ENCODE measurements around the gene TSHZ2. TPM values are rescaled to one million over a fixed set of nuclear protein-coding genes. Genes with fewer than 3 reads are reported as not detected.
"Not testable (repeated sequence)": the region's sequence is repeated elsewhere in the genome, so short reads cannot be mapped to it uniquely, and the experiment has no call there.

TSHZ2 gene
- total and polyA plus RNA-seq, 2 donors (not counting 3 experiments of a cell fraction or from before 2014, with no cell fraction given) = not detected

DNA sequence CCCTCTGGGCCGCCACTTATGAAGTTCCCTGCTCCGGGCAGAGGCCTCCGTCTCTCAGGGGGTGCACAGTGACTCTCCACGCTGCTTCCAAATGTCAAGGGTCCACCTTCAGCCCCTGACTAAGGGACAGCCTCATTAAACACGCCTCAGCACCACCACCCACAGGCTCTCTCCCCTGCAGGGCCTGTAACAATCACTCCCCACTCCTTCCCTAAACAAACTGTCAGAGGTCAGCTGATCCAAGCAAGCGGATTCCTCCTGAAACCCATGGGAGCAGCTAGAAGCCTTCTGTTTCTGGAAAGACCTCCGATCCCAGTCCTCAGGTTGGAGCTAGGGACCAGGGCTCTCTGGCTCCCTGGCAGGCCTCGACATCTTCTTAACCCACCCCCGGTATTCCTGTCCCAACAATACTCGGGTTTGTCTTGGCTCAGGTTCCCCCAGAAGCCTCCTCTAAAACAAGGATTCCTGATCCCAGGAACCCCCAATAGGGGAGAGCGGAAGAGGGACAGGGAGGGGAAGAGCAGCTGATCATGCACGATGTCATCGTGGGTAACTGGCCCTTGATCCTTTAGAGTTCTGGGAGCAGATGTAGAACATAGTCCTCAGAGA is 440.5 kb downstream of the TSHZ2 start:
- TF ChIP-seq FOS (IDR thresholded peaks at IDR 0.05; ENCODE audit: borderline replicate concordance, insufficient read depth, low read length) (no peak), MYC (IDR thresholded peaks at IDR 0.05; ENCODE audit: low read depth, low read length) (no peak), JUN (IDR thresholded peaks at IDR 0.05; ENCODE audit: borderline replicate concordance, insufficient read depth, insufficient read length, low read depth) (no peak)
- TF ChIP-seq, protein P1, sequence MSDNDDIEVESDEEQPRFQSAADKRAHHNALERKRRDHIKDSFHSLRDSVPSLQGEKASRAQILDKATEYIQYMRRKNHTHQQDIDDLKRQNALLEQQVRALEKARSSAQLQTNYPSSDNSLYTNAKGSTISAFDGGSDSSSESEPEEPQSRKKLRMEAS (IDR thresholded peaks at IDR 0.05; ENCODE audit: insufficient read depth, insufficient read length) = no peak
- Histone ChIP-seq H3K4me2 (ENCODE audit: insufficient read depth, low read length) (no peak overlapping the region), H3K4me3 (replicated peaks in 1 of 3; ENCODE audit: insufficient read depth in 1 of 3, low read depth in 1 of 3, low read length in 3 of 3) (no peak overlapping the region), H2AFZ (ENCODE audit: low read depth, low read length) (no peak overlapping the region), H3K9ac (replicated peaks; ENCODE audit: extremely low read depth, insufficient read depth, low read length) (no peak overlapping the region), H3K9me3 (replicated peaks; ENCODE audit: control insufficient read depth, insufficient read depth, low read length) (no peaks in the 10 kb centered on the region), H4K20me1 (replicated peaks; ENCODE audit: control insufficient read depth, extremely low read depth, insufficient read depth, low read length) (no peaks in the 10 kb centered on the region), H3K27me3 (ENCODE audit: control insufficient read depth in 2 of 2, insufficient read depth in 2 of 2, low read length in 2 of 2) (no peaks in the 10 kb centered on the region), H3K9me1 (replicated peaks; ENCODE audit: control insufficient read depth, extremely low read depth, insufficient read depth, low read length) (no peaks in the 10 kb centered on the region), H3K4me1 (ENCODE audit: control insufficient read depth, extremely low read depth, insufficient read depth, low read length) (no peaks in the 10 kb centered on the region), H3K36me3 (ENCODE audit: control insufficient read depth in 2 of 2, extremely low read depth in 1 of 2, insufficient read depth in 2 of 2, low read length in 2 of 2) (no peaks in the 10 kb centered on the region), H3K79me2 (ENCODE audit: control insufficient read depth, insufficient read depth, low read length) (no peaks in the 10 kb centered on the region), H3K27ac (ENCODE audit: insufficient read depth, low read depth, low read length) (no peak overlapping the region)
- POLR2A ChIA-PET = no interaction called here
- FAIRE-seq = no peak
- DNase-seq (ENCODE audit: low read depth, low spot score) = no peak
- CTCF ChIA-PET = interaction anchor here (1.2 kb wide), 1 partner anchor 135 kb away, joined by 4 read pairs; no protein-coding TSS in a partner anchor
- BruUV-seq (replicated peaks) = no TSS peak
- dilution Hi-C loops (cut with MboI; ENCODE audit: extremely low pct_ligation_motif_present, low sequenced_read_pairs) (no loop called here), intact Hi-C loops (cut with micrococcal nuclease) (loop anchor here (10.0 kb wide), 1 partner anchor 532 kb away; no protein-coding TSS in a partner anchor)

DNA sequence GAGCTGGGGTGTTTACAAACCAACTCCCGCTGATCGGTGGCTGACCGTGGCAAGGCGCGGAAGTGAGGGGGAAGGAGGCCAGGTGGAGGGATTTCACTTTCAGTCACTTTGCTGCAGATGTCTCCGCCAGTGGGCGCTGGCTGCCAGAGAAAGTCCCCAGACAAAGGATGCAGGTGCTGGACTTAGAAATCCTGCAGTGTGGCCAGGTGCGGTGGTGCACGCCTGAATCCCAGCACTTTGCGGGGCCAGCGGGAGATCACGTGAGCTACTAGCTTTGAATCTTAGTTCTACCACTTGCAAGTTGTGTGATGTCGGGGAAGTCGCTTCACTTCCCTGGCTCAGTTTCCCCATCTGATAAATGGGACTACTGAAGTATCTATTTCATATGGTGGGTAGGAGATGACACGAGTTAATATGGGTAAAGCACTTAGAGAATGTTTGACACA is 441.1 kb downstream of the TSHZ2 start:
- no peaks in the 10 kb centered on the region for H3K9me1 ChIP-seq (replicated peaks; ENCODE audit: control insufficient read depth, extremely low read depth, insufficient read depth, low read length)
- intact Hi-C loops (cut with micrococcal nuclease) = loop anchor here (10.0 kb wide), 1 partner anchor 532 kb away; no protein-coding TSS in a partner anchor
- FAIRE-seq (no peak), DNase-seq (ENCODE audit: low read depth, low spot score) (no peak)
- no peak overlapping the region for H3K27ac ChIP-seq (ENCODE audit: insufficient read depth, low read depth, low read length)
- CTCF ChIA-PET = interaction anchor here (1.2 kb wide), 1 partner anchor 134 kb away, joined by 4 read pairs; no protein-coding TSS in a partner anchor
- H3K9me3 ChIP-seq (replicated peaks; ENCODE audit: control insufficient read depth, insufficient read depth, low read length) = no peaks in the 10 kb centered on the region
- H3K79me2 ChIP-seq (ENCODE audit: control insufficient read depth, insufficient read depth, low read length) = no peaks in the 10 kb centered on the region
- no peaks in the 10 kb centered on the region for H3K4me1 ChIP-seq (ENCODE audit: control insufficient read depth, extremely low read depth, insufficient read depth, low read length)
- no peaks in the 10 kb centered on the region for H3K36me3 ChIP-seq (ENCODE audit: control insufficient read depth in 2 of 2, extremely low read depth in 1 of 2, insufficient read depth in 2 of 2, low read length in 2 of 2)
- dilution Hi-C loops (cut with MboI; ENCODE audit: extremely low pct_ligation_motif_present, low sequenced_read_pairs) = no loop called here
- H2AFZ ChIP-seq (ENCODE audit: low read depth, low read length) = no peak overlapping the region
- no peaks in the 10 kb centered on the region for H4K20me1 ChIP-seq (replicated peaks; ENCODE audit: control insufficient read depth, extremely low read depth, insufficient read depth, low read length)
- POLR2A ChIA-PET = no interaction called here
- H3K4me3 ChIP-seq (replicated peaks in 1 of 3; ENCODE audit: insufficient read depth in 1 of 3, low read depth in 1 of 3, low read length in 3 of 3) = no peak overlapping the region
- TF ChIP-seq, protein P2, sequence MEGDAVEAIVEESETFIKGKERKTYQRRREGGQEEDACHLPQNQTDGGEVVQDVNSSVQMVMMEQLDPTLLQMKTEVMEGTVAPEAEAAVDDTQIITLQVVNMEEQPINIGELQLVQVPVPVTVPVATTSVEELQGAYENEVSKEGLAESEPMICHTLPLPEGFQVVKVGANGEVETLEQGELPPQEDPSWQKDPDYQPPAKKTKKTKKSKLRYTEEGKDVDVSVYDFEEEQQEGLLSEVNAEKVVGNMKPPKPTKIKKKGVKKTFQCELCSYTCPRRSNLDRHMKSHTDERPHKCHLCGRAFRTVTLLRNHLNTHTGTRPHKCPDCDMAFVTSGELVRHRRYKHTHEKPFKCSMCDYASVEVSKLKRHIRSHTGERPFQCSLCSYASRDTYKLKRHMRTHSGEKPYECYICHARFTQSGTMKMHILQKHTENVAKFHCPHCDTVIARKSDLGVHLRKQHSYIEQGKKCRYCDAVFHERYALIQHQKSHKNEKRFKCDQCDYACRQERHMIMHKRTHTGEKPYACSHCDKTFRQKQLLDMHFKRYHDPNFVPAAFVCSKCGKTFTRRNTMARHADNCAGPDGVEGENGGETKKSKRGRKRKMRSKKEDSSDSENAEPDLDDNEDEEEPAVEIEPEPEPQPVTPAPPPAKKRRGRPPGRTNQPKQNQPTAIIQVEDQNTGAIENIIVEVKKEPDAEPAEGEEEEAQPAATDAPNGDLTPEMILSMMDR (IDR thresholded peaks at IDR 0.05; ENCODE audit: extremely low read depth in 1 of 2, insufficient read depth in 1 of 2, low read depth in 1 of 2, low read length in 2 of 2) = peak in 1 of 2 donors; percentile 23
- TF ChIP-seq FOS (IDR thresholded peaks at IDR 0.05; ENCODE audit: borderline replicate concordance, insufficient read depth, low read length) = no peak
- no peaks in the 10 kb centered on the region for H3K27me3 ChIP-seq (ENCODE audit: control insufficient read depth in 2 of 2, insufficient read depth in 2 of 2, low read length in 2 of 2)
- no peak overlapping the region for H3K4me2 ChIP-seq (ENCODE audit: insufficient read depth, low read length)
- no peak overlapping the region for H3K9ac ChIP-seq (replicated peaks; ENCODE audit: extremely low read depth, insufficient read depth, low read length)
- no TSS peak for BruUV-seq (replicated peaks)

DNA sequence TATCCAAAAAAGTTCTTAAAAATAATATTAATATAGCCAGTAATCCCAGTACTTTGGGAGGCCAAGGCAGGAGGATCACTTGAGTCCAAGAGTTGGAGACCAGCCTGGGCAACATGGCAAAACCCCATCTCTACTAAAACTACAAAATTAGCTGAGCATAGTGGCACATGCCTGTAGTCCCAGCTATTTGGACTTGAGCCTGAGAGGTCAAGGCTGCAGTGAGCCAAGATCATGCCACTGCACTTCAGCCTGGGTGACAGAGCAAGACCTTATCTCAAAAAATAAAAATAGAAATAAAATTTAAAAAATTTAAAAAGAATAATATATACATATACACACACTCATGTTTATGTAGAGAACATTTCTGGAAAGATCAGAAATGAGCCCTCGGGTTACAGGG is 441.7 kb downstream of the TSHZ2 start:
- H3K36me3 ChIP-seq (ENCODE audit: control insufficient read depth in 2 of 2, extremely low read depth in 1 of 2, insufficient read depth in 2 of 2, low read length in 2 of 2); H3K4me3 ChIP-seq (replicated peaks in 1 of 3; ENCODE audit: insufficient read depth in 1 of 3, low read depth in 1 of 3, low read length in 3 of 3); dilution Hi-C loops (cut with MboI; ENCODE audit: extremely low pct_ligation_motif_present, low sequenced_read_pairs); H3K9ac ChIP-seq (replicated peaks; ENCODE audit: extremely low read depth, insufficient read depth, low read length); H3K27ac ChIP-seq (ENCODE audit: insufficient read depth, low read depth, low read length); BruUV-seq (replicated peaks); H3K27me3 ChIP-seq (ENCODE audit: control insufficient read depth in 2 of 2, insufficient read depth in 2 of 2, low read length in 2 of 2); H3K4me1 ChIP-seq (ENCODE audit: control insufficient read depth, extremely low read depth, insufficient read depth, low read length); POLR2A ChIA-PET; H3K9me3 ChIP-seq (replicated peaks; ENCODE audit: control insufficient read depth, insufficient read depth, low read length); H4K20me1 ChIP-seq (replicated peaks; ENCODE audit: control insufficient read depth, extremely low read depth, insufficient read depth, low read length); H2AFZ ChIP-seq (ENCODE audit: low read depth, low read length); FAIRE-seq; CTCF ChIA-PET; DNase-seq (ENCODE audit: low read depth, low spot score); H3K4me2 ChIP-seq (ENCODE audit: insufficient read depth, low read length); H3K9me1 ChIP-seq (replicated peaks; ENCODE audit: control insufficient read depth, extremely low read depth, insufficient read depth, low read length); H3K79me2 ChIP-seq (ENCODE audit: control insufficient read depth, insufficient read depth, low read length): not testable (repeated sequence)
- intact Hi-C loops (cut with micrococcal nuclease) = loop anchor here (10.0 kb wide), 1 partner anchor 531 kb away; no protein-coding TSS in a partner anchor
